ENCODE data around the gene IFTAP. TPM values are rescaled to one million over a fixed set of nuclear protein-coding genes. Genes with fewer than 3 reads are reported as not detected.

IFTAP gene
- total RNA-seq, 1 experiment from 2014 or later, result 15.5 TPM

- H3K4me1 Mint-ChIP-seq (ENCODE audit: low read depth, unreplicated experiment), result no peaks in the 10 kb centered on the region
- H3K36me3 Mint-ChIP-seq (ENCODE audit: insufficient read depth, unreplicated experiment), result no peaks in the 10 kb centered on the region
- H3K9me3 Mint-ChIP-seq (ENCODE audit: low read depth, unreplicated experiment), result peaks cover 3% of the 10 kb centered on the region
- DNase-seq, result no peak
- CTCF ChIA-PET, result interaction anchor here (0.7 kb wide), 1 partner anchor 17 kb away, joined by 3 read pairs; no protein-coding TSS in a partner anchor
- TF ChIP-seq CTCF (IDR thresholded peaks at IDR 0.05; ENCODE audit: unreplicated experiment), result no peak
- H3K27ac Mint-ChIP-seq (ENCODE audit: unreplicated experiment), result no peak overlapping the region
- intact Hi-C loops (cut with micrococcal nuclease; ENCODE audit: unreplicated experiment), result no loop called here
- H3K27me3 Mint-ChIP-seq (ENCODE audit: unreplicated experiment), result peaks cover 67% of the 10 kb centered on the region
- no TSS peak for BruUV-seq (replicated peaks)
- no peak overlapping the region for H3K4me3 Mint-ChIP-seq (ENCODE audit: low read depth, unreplicated experiment)
Measured at GRCh38 chr11:36588099-36588498, 6.2 kb upstream of the IFTAP start.

- no peak for DNase-seq
- Mint-ChIP-seq H3K27me3 (ENCODE audit: unreplicated experiment) (peaks cover 71% of the 10 kb centered on the region), H3K4me1 (ENCODE audit: low read depth, unreplicated experiment) (no peaks in the 10 kb centered on the region), H3K36me3 (ENCODE audit: insufficient read depth, unreplicated experiment) (peaks cover 8% of the 10 kb centered on the region), H3K9me3 (ENCODE audit: low read depth, unreplicated experiment) (peaks cover 4% of the 10 kb centered on the region), H3K27ac (ENCODE audit: unreplicated experiment) (no peak overlapping the region), H3K4me3 (ENCODE audit: low read depth, unreplicated experiment) (no peak overlapping the region)
- CTCF ChIA-PET, result no interaction called here
- TF ChIP-seq CTCF (IDR thresholded peaks at IDR 0.05; ENCODE audit: unreplicated experiment), result no peak
- no TSS peak for BruUV-seq (replicated peaks)
- intact Hi-C loops (cut with micrococcal nuclease; ENCODE audit: unreplicated experiment), result no loop called here
Measured at GRCh38 chr11:36590513-36590912, 3.8 kb upstream of the IFTAP start.

- no peak overlapping the region for H3K4me3 Mint-ChIP-seq (ENCODE audit: low read depth, unreplicated experiment)
- no TSS peak for BruUV-seq (replicated peaks)
- H3K27ac Mint-ChIP-seq (ENCODE audit: unreplicated experiment), result no peak overlapping the region
- CTCF ChIA-PET, result no interaction called here
- peaks cover 67% of the 10 kb centered on the region for H3K27me3 Mint-ChIP-seq (ENCODE audit: unreplicated experiment)
- H3K4me1 Mint-ChIP-seq (ENCODE audit: low read depth, unreplicated experiment), result no peaks in the 10 kb centered on the region
- H3K9me3 Mint-ChIP-seq (ENCODE audit: low read depth, unreplicated experiment), result peaks cover 4% of the 10 kb centered on the region
- TF ChIP-seq CTCF (IDR thresholded peaks at IDR 0.05; ENCODE audit: unreplicated experiment), result no peak
- intact Hi-C loops (cut with micrococcal nuclease; ENCODE audit: unreplicated experiment), result no loop called here
- no peak for DNase-seq
- H3K36me3 Mint-ChIP-seq (ENCODE audit: insufficient read depth, unreplicated experiment), result peaks cover 8% of the 10 kb centered on the region
Measured at GRCh38 chr11:36591433-36591832, 2.9 kb upstream of the IFTAP start.

GRCh38 chr11:36596880-36597279, 2.6 kb downstream of the IFTAP start:
- DNase-seq, result no peak
- Mint-ChIP-seq H3K27me3 (ENCODE audit: unreplicated experiment) (peaks cover 16% of the 10 kb centered on the region), H3K36me3 (ENCODE audit: insufficient read depth, unreplicated experiment) (peaks cover 8% of the 10 kb centered on the region), H3K4me3 (ENCODE audit: low read depth, unreplicated experiment) (no peak overlapping the region), H3K4me1 (ENCODE audit: low read depth, unreplicated experiment) (no peaks in the 10 kb centered on the region), H3K27ac (ENCODE audit: unreplicated experiment) (no peak overlapping the region), H3K9me3 (ENCODE audit: low read depth, unreplicated experiment) (peaks cover 4% of the 10 kb centered on the region)
- intact Hi-C loops (cut with micrococcal nuclease; ENCODE audit: unreplicated experiment), result no loop called here
- CTCF ChIA-PET, result no interaction called here
- TF ChIP-seq CTCF (IDR thresholded peaks at IDR 0.05; ENCODE audit: unreplicated experiment), result no peak
- BruUV-seq (replicated peaks), result no TSS peak

Data from Calu3 (cell line).